RWPE2 (cell line): ENCODE measurements around the gene MMP23B.

Experiments
- ATAC-seq: fragments of 200-7000 bp; cut with Tn5 transposase; 3 replicates; pipeline ENCODE4 v1.9.1; 2021; ENCODE audit warnings: low read depth
- DNase-seq: peaks from one replicate; pipeline ENCODE4 v3.0.0-alpha.2; 2020; ENCODE audit warnings: low spot score
- H3K27ac ChIP-seq: fragments of 450-650 bp; 2 replicates; pipeline ENCODE4 v1.5.1; 2017; ENCODE audit warnings: mild to moderate bottlenecking; ENCODE audit not compliant: poor library complexity, severe bottlenecking
- H3K27me3 ChIP-seq: fragments of 250-450 bp; sonication (Bioruptor Pico); 2 replicates; pipeline ENCODE4 v1.5.1; 2021; ENCODE audit warnings: mild to moderate bottlenecking, moderate library complexity; ENCODE audit not compliant: insufficient read depth, poor library complexity, severe bottlenecking
- H3K36me3 ChIP-seq: fragments of 250-450 bp; sonication (Bioruptor Pico); 2 replicates; pipeline ENCODE4 v1.5.1; 2020; ENCODE audit warnings: low read depth, mild to moderate bottlenecking, moderate library complexity
- H3K4me1 ChIP-seq: fragments of 250-450 bp; sonication (Bioruptor Pico); 2 replicates; pipeline ENCODE4 v1.5.1; 2021; ENCODE audit warnings: mild to moderate bottlenecking, moderate library complexity; ENCODE audit not compliant: insufficient read depth, poor library complexity, severe bottlenecking
- H3K4me3 ChIP-seq: fragments of 250-450 bp; sonication (Bioruptor Pico); 2 replicates; pipeline ENCODE4 v1.5.1; 2021; ENCODE audit warnings: mild to moderate bottlenecking, moderate library complexity; ENCODE audit not compliant: severe bottlenecking
- H3K9me3 ChIP-seq: fragments of 250-450 bp; sonication (Bioruptor Pico); 2 replicates; pipeline ENCODE4 v1.5.1; 2021; ENCODE audit warnings: mild to moderate bottlenecking, moderate library complexity; ENCODE audit not compliant: severe bottlenecking
- TF ChIP-seq, protein P1 (sequence below): fragments of 450-650 bp; IDR thresholded peaks from one replicate; pipeline ENCODE4 v1.5.1; 2017; ENCODE audit warnings: mild to moderate bottlenecking, moderate library complexity; ENCODE audit not compliant: poor library complexity, severe bottlenecking

MMP23B gene

GRCh38 chr1:1614204-1614953 lies 17.6 kb upstream of the MMP23B start:
- no peaks in the 10 kb centered on the region for H3K9me3 ChIP-seq
- H3K27ac ChIP-seq, result peak overlapping the region; percentile 83
- no peaks in the 10 kb centered on the region for H3K27me3 ChIP-seq
- no peak for DNase-seq
- TF ChIP-seq, protein P1, sequence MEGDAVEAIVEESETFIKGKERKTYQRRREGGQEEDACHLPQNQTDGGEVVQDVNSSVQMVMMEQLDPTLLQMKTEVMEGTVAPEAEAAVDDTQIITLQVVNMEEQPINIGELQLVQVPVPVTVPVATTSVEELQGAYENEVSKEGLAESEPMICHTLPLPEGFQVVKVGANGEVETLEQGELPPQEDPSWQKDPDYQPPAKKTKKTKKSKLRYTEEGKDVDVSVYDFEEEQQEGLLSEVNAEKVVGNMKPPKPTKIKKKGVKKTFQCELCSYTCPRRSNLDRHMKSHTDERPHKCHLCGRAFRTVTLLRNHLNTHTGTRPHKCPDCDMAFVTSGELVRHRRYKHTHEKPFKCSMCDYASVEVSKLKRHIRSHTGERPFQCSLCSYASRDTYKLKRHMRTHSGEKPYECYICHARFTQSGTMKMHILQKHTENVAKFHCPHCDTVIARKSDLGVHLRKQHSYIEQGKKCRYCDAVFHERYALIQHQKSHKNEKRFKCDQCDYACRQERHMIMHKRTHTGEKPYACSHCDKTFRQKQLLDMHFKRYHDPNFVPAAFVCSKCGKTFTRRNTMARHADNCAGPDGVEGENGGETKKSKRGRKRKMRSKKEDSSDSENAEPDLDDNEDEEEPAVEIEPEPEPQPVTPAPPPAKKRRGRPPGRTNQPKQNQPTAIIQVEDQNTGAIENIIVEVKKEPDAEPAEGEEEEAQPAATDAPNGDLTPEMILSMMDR, result no peak
- H3K4me1 ChIP-seq, result no peaks in the 10 kb centered on the region
- no peaks in the 10 kb centered on the region for H3K36me3 ChIP-seq
- ATAC-seq, result peak; percentile 4; the same call in 1 of the 3 replicates
- H3K4me3 ChIP-seq, result peak overlapping the region; percentile 83

DNA sequence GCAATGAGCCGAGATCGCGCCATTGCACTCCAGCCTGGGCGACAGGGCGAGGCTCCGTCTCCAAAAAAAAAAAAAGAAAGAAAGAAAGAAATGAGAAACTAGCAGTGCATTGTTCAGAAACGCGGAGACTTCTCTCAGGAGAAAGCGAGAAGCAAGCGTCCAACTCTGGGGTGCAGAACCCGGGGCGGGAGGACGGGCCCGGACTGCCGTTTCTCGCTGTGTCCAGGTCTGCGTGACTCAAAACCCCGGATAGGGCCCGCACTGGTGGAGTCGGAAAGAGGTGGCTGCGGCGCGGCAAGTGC lies 17.1 kb upstream of the MMP23B start:
- no peak for ATAC-seq
- no peak for DNase-seq
- peak overlapping the region; percentile 83 for H3K27ac ChIP-seq

GRCh38 chr1:1615256-1616044 lies 16.5 kb upstream of the MMP23B start, which contains the start of gene MIB2:
Gene MIB2, plus strand, starts transcription at chr1:1615500. Its CDS starts 7,953 bp downstream, at chr1:1623453.
- TF ChIP-seq, protein P1, result no peak
- Histone ChIP-seq H3K4me3 (peak within 1 kb of the TSS; percentile 83), H3K9me3 (no peaks in the 10 kb centered on the region), H3K27ac (peak within 1 kb of the TSS; percentile 83), H3K4me1 (no peaks in the 10 kb centered on the region), H3K27me3 (no peaks in the 10 kb centered on the region), H3K36me3 (no peaks in the 10 kb centered on the region)
- ATAC-seq (peak; percentile 81), DNase-seq (peak; percentile 95)

More for the DNA sequence above, 17.1 kb upstream of the MMP23B start:
- no peaks in the 10 kb centered on the region for H3K36me3 ChIP-seq
- TF ChIP-seq, protein P1, result no peak
- no peaks in the 10 kb centered on the region for H3K27me3 ChIP-seq
- no peaks in the 10 kb centered on the region for H3K9me3 ChIP-seq
- peak overlapping the region; percentile 83 for H3K4me3 ChIP-seq
- H3K4me1 ChIP-seq, result no peaks in the 10 kb centered on the region

GRCh38 chr1:1616045-1616790 lies 15.8 kb upstream of the MMP23B start:
- peak; percentile 18 for ATAC-seq
- no peaks in the 10 kb centered on the region for H3K9me3 ChIP-seq
- no peaks in the 10 kb centered on the region for H3K4me1 ChIP-seq
- H3K36me3 ChIP-seq, result no peaks in the 10 kb centered on the region
- TF ChIP-seq, protein P1, result no peak
- peak; percentile 65 for DNase-seq
- no peaks in the 10 kb centered on the region for H3K27me3 ChIP-seq
- peak overlapping the region; percentile 83 for H3K4me3 ChIP-seq
- peak overlapping the region; percentile 83 for H3K27ac ChIP-seq
